ENCODE data around the gene NFU1.
"Not testable (repeated sequence)": the region's sequence is repeated elsewhere in the genome, so short reads cannot be mapped to it uniquely, and the experiment has no call there.

DNA sequence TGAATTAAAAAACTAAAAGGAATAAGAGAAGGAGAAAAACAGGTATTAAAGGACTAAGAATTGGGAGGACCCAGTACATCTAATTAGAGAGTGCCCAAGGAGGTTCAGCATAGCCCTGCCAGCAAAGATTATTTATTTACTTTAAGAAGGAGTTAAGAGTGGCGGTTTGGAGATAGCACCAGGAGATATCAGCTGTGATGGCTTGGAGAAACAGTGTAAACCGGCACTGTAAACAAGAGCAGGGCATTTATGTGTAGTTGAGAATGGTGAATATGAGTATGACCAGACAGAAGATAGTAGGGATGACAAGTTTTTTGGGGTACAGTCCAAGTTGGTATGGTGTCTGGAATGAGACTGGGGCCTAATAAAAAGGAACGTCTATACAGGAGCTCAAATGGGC is 6.4 kb upstream of the NFU1 start:
- TF ChIP-seq, protein P1, sequence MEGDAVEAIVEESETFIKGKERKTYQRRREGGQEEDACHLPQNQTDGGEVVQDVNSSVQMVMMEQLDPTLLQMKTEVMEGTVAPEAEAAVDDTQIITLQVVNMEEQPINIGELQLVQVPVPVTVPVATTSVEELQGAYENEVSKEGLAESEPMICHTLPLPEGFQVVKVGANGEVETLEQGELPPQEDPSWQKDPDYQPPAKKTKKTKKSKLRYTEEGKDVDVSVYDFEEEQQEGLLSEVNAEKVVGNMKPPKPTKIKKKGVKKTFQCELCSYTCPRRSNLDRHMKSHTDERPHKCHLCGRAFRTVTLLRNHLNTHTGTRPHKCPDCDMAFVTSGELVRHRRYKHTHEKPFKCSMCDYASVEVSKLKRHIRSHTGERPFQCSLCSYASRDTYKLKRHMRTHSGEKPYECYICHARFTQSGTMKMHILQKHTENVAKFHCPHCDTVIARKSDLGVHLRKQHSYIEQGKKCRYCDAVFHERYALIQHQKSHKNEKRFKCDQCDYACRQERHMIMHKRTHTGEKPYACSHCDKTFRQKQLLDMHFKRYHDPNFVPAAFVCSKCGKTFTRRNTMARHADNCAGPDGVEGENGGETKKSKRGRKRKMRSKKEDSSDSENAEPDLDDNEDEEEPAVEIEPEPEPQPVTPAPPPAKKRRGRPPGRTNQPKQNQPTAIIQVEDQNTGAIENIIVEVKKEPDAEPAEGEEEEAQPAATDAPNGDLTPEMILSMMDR (conservative IDR thresholded peaks at IDR 0.05 in 1 of 2, IDR thresholded peaks at IDR 0.05 in 1 of 2; ENCODE audit: low read depth in 1 of 2, low read length in 2 of 2), result not testable (repeated sequence)
- not testable (repeated sequence) for TF ChIP-seq EZH2 (IDR thresholded peaks at IDR 0.05; ENCODE audit: low read length, missing control alignments)
